ENCODE results near the gene PROCA1.
"Not testable (repeated sequence)": the region's sequence is repeated elsewhere in the genome, so short reads cannot be mapped to it uniquely, and the experiment has no call there.

PROCA1 gene

DNA sequence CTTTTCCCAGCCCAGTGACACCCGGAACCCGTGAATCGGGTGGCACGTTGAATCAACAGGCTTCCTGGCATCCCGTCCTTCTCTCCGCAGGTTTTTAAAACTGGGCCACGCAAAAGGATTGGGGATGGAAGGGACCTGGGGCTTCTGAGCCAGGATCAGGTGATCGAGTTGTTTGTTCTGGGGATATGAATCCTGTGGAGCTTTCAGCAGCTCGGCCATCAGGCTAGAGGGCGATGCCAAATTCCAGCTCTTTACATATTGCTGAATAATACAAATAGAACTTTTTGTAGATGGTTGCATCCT, 49.2 kb downstream of the PROCA1 start:
- DNase-seq = no peak

GRCh38 chr17:28661635-28662526, 49.8 kb downstream of the PROCA1 start, which contains the start of the genes SDF2 and SUPT6H:
Gene SDF2 (minus strand): TSS chr17:28661906. CDS start chr17:28661876, 30 bp downstream.
Gene SUPT6H (plus strand): TSS chr17:28662205. CDS start chr17:28673402, 11,197 bp downstream.
- DNase-seq = peak; percentile 83

DNA sequence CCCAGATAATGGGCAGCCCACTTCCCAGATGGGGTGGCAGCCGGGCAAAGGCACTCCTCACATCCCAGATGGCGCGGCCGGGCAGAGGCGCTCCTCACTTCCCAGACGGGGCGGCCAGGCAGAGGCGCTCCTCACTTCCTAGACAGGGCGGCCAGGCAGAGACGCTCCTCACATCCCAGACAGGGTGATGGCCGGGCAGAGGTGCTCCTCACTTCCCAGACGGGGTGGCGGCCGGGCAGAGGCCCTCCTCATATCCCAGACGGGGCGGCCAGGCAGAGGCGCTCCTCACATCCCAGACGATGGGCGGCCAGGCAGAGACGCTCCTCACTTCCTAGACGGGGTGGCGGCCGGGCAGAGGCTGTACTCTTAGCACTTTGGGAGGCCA, 52.2 kb downstream of the PROCA1 start:
- DNase-seq = not testable (repeated sequence)

DNA sequence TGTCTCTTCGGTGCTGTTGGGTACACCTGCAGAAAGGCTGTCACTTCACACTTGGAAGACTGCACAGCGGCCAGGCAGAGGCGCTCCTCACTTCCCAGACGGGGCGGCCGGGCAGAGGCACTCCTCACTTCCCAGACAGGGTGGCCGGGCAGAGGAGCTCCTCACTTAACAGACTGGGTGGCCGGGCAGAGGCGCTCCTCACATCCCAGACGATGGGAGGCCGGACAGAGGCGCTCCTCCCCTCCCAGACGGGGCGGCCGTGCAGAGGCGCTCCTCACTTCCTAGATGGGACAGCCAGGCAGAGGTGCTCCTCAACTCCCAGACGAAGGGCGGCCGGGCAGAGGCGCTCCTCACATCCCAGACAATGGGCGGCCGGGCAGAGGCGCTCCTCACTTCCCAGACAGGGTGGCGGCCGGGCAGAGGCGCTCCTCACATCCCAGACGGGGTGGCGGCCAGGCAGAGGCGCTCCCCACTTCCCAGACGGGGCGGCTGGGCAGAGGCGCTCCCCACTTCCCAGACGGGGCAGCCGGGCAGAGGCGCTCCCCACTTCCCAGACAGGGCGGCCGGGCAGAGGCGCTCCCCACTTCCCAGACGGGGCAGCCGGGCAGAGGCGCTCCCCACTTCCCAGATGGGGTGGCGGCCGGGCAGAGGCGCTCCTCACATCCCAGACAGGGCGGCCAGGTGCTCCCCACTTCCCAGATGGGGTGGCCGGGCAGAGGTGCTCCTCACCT, 52.8 kb downstream of the PROCA1 start:
- not testable (repeated sequence) for DNase-seq

DNA sequence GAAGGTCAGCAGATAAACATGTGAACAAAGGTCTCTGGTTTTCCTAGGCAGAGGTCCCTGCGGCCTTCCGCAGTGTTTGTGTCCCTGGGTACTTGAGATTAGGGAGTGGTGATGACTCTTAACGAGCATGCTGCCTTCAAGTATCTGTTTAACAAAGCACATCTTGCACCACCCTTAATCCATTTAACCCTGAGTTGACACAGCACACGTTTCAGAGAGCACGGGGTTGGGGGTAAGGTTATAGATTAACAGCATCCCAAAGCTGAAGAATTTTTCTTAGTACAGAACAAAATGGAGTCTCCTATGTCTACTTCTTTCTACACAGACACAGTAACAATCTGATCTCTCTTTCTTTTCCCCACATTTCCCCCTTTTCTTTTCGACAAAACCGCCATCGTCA, 53.3 kb downstream of the PROCA1 start:
- not testable (repeated sequence) for DNase-seq

DNA sequence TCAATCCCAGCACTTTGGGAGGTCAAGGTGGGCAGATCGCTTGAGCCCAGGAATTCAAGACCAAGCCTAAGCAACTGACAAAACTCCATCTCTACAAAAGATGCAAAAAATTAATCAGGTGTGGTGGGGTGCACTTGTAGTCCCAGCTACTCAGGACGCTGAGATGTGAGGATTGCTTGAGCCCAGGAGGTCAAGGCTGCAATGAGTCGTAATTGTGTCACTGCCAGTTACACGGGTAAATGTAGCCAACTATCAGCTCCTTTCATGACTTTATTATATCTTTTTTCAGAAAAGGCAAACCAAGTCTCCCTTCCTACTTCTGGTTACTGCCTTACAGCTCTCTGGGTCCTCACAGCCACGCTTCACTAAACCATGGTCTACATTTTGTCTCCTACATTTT, 53.9 kb downstream of the PROCA1 start:
- no peak for DNase-seq

GRCh38 chr17:28655160-28655559, 56.5 kb downstream of the PROCA1 start:
- no peak for DNase-seq

Data from NCI-H2029 treated with DMSO at 0.1 percent for 48 hours (cell line).